DOHH2 (cell line): ENCODE data around the gene MRAP2.

Experiments used
- EZH2phosphoT487 ChIP-seq: fragments of 200-600 bp; sonication (generic); IDR thresholded peaks from 2 replicates; pipeline ENCODE4 v1.6.1; 2017; ENCODE audit warnings: borderline replicate concordance, mild to moderate bottlenecking, antibody characterized with exemption, low read length, moderate library complexity, mixed read lengths
- TF ChIP-seq, protein P1 (sequence below): fragments of 200-600 bp; sonication (generic); IDR thresholded peaks from one replicate; pipeline ENCODE4 v1.5.1; 2014; ENCODE audit warnings: antibody characterized with exemption, mild to moderate bottlenecking, low read depth, low read length; ENCODE audit not compliant: poor library complexity, severe bottlenecking

DNA sequence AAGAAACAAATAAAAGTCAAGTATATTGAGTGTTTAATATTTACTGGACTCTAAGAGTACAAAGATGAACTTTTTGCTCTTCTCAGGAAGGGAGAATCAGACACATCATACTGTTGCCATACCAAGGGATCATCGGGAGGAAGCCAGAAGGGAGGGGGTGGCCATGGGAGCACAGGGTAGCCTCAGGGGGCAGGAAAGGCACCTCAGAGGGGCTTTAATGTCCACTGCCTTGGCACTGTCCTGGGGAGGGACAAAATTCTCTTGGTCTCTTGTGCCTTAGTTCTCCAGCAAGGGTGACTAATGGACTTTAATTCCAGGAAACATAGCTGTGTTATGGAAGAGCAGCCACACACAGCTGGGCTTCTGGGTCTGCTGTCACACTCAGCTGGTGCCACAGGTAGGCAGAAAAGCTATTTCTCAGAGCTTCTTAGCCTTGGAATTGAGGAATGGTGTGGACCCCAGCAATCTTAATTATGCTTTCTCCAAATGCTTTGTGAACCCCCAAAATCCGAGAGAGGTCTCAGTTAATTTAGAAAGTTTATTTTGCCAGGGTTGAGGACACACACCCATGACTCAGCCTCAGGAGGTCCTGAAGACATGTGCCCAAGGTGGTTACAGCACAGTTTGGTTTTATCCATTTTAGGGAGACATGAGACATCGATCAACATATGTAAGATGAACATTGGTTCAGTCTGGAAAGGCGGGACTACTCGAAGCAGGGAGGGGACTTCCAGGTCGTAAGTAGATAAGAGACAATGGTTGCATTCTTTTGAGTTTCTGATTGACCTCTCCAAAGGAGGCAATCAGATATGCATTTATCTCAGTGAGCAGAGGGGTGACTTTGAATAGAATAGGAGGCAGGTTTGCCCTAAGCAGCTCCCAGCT, 53.2 kb downstream of the MRAP2 start:
- TF ChIP-seq, protein P1, sequence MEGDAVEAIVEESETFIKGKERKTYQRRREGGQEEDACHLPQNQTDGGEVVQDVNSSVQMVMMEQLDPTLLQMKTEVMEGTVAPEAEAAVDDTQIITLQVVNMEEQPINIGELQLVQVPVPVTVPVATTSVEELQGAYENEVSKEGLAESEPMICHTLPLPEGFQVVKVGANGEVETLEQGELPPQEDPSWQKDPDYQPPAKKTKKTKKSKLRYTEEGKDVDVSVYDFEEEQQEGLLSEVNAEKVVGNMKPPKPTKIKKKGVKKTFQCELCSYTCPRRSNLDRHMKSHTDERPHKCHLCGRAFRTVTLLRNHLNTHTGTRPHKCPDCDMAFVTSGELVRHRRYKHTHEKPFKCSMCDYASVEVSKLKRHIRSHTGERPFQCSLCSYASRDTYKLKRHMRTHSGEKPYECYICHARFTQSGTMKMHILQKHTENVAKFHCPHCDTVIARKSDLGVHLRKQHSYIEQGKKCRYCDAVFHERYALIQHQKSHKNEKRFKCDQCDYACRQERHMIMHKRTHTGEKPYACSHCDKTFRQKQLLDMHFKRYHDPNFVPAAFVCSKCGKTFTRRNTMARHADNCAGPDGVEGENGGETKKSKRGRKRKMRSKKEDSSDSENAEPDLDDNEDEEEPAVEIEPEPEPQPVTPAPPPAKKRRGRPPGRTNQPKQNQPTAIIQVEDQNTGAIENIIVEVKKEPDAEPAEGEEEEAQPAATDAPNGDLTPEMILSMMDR = no peak
- no peak for TF ChIP-seq EZH2phosphoT487
